NT2/D1 (cell line): ENCODE data around the gene LDHB.

Experiments
- YY1 ChIP-seq: IDR thresholded peaks from 2 replicates; pipeline ENCODE4 v1.6.1; 2011; ENCODE audit not compliant: insufficient read length, insufficient read depth
- ZNF274 ChIP-seq: IDR thresholded peaks from 2 replicates; pipeline ENCODE4 v1.6.1; 2011; ENCODE audit warnings: mild to moderate bottlenecking, low read depth, low read length

DNA sequence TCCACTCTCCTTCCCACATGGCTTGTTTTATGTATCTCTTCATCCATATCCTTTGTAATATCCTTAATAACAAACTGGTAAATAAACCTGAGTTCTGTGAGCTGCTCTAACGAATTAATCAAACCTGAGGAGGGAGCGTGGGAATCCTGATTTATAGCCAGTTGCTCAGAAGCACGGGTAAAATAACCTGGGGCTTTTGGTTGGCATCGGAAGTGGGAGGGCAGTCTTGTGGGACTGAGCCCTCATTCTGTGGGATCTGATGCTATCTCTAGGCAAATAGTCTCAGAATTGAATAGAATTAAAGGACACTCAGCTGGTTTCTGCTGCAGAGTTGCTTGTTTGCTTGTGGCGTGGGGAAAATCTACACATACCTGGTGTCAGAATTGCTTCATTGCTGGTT lies 17.5 kb upstream of the LDHB start:
- TF ChIP-seq YY1, result no peak
- TF ChIP-seq ZNF274, result no peak
